SU-DHL-6 (cell line): ENCODE data around the gene GNRH2.

Experiments used
- CTCF ChIP-seq: fragments of 200-600 bp; sonication (generic); IDR thresholded peaks from one replicate; pipeline ENCODE4 v1.5.1; 2017; ENCODE audit warnings: antibody characterized with exemption, mild to moderate bottlenecking, low read length, moderate library complexity; ENCODE audit not compliant: insufficient read depth, poor library complexity, severe bottlenecking
- EZH2phosphoT487 ChIP-seq: fragments of 200-600 bp; sonication (generic), shearing (Covaris generic); conservative IDR thresholded peaks from 2 replicates; pipeline ENCODE4 v1.6.1; 2018; ENCODE audit warnings: mild to moderate bottlenecking, antibody characterized with exemption, low read length, moderate library complexity, mixed read lengths

- no peak for TF ChIP-seq CTCF
- TF ChIP-seq EZH2phosphoT487 = no peak
Measured at GRCh38 chr20:3038454-3038853, 5.0 kb upstream of the GNRH2 start.
